ENCODE data around the gene TP53RK. TPM values are rescaled to one million over a fixed set of nuclear protein-coding genes. Genes with fewer than 3 reads are reported as not detected.

The TP53RK gene
- total RNA-seq, 1 donor from 2014 or later, result 19.6 TPM

- DNase-seq (ENCODE audit: low read depth, low spot score), result no peak
Measured at GRCh38 chr20:46640536-46641311, 48.5 kb downstream of the TP53RK start.

GRCh38 chr20:46640044-46640443, 49.2 kb downstream of the TP53RK start:
- no peak for DNase-seq (ENCODE audit: low read depth, low spot score)

GRCh38 chr20:46639587-46639986, 49.7 kb downstream of the TP53RK start:
- no peak for DNase-seq (ENCODE audit: low read depth, low spot score)

DNA sequence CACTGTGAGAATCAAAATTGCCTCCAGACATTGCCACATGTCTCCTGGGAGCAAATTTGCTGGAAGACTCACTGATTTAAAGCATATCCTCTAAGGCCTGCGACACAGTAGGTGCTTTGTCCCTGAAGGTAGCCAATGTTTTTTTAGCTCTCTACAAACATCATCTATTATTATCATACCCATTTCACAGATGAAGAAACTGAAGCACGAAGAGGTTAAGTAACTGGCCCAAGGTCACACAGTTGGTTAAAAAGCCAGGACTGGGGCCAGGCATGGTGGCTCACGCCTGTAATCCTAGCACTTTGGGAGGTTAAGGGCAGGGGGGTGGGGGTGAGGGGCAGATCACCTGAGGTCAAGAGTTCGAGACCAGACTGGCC, 50.4 kb downstream of the TP53RK start:
- DNase-seq (ENCODE audit: low read depth, low spot score), result no peak

- no peak for DNase-seq (ENCODE audit: low read depth, low spot score)
Measured at GRCh38 chr20:46638134-46638897, 50.9 kb downstream of the TP53RK start.

GRCh38 chr20:46637427-46638133, 51.7 kb downstream of the TP53RK start:
- no peak for DNase-seq (ENCODE audit: low read depth, low spot score)

DNA sequence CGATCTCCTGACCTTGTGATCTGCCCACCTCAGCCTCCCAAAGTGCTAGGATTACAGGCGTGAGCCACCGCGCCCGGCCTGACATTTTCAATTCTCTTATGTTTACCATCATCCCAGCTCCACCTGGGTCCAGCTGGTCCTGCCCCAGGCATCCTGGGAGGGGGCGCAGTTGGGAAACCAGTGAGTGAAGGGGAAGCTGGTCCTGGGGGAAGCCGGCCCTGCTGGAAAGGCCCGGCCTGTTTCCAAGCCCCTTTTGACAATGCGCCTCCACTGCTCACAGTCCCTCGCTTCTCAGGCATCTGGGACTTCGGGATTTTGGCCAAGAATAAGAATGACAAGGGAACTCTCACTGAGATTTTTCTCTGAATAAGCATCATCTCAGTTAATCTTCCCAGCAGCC, 52.2 kb downstream of the TP53RK start:
- DNase-seq (ENCODE audit: low read depth, low spot score), result no peak

- no peak for DNase-seq (ENCODE audit: low read depth, low spot score)
Measured at GRCh38 chr20:46636514-46636913, 52.7 kb downstream of the TP53RK start.

DNA sequence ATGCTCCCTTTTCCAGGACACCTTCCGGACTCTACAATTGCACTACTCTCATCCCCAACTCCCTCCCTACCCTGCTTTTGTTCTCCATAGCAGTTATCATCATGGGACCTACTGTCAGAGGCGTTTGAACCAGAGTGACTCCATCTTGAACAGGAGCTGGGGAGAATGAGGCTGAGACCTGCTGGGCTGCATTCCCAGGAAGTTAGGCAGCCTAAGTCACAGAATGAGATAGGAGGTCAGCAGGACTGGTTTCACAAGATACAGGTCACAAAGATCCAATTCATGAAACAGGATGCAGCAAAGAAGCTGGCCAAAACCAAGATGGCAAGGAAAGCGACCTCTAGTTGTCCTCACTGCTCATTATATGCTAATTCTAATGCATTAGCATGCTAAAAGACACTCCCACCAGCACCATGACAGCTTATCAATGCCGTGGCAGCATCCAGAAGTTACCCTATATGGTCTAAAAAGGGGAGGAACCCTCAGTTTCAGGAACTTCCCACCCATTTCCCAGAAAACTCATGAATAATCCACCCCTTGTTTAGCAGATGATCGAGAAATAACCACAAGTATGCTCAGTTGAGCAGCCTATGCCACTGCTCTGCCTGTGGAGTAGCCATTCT, 53.6 kb downstream of the TP53RK start:
- DNase-seq (ENCODE audit: low read depth, low spot score), result no peak

- no peak for DNase-seq (ENCODE audit: low read depth, low spot score)
Measured at GRCh38 chr20:46634528-46634927, 54.7 kb downstream of the TP53RK start.

Other genes starting within 250 kb of the TP53RK start
- under 0.01 and 1.3 TPM in 2 replicates for gene ZNF334, start 175.9 kb downstream of the TP53RK start, total RNA-seq
- not detected in 2 replicates for gene OCSTAMP, start 138.8 kb downstream of the TP53RK start, total RNA-seq
- gene SLC13A3, start 38.0 kb downstream of the TP53RK start, total RNA-seq, result 0.04 and 0.40 TPM in 2 replicates
- 6.5 and 8.1 TPM in 2 replicates for gene SLC2A10, start 20.2 kb upstream of the TP53RK start, total RNA-seq
- not detected in 2 replicates for gene EYA2, start 205.4 kb upstream of the TP53RK start, total RNA-seq